CD4-positive, alpha-beta T cell treated with Interleukin-1 beta for 1 hour (primary cell): ENCODE data around the gene FERMT3.

ENCODE experiments used
- DNase-seq, 2 donors: peaks; one replicate each; pipeline ENCODE4 v3.0.0-alpha.2; 2020 to 2022

The FERMT3 gene

GRCh38 chr11:64186492-64187165 is 19.9 kb upstream of the FERMT3 start:
- DNase-seq: peak in 1 of 2 donors; percentile 44

GRCh38 chr11:64192434-64192833 is 14.1 kb upstream of the FERMT3 start:
- DNase-seq: no peak

- no peak for DNase-seq
These were observed 9.9 kb upstream of the FERMT3 start for GRCh38 chr11:64196626-64197025.

GRCh38 chr11:64198511-64198910 is 8.0 kb upstream of the FERMT3 start:
- DNase-seq: no peak

GRCh38 chr11:64201543-64201942 is 5.0 kb upstream of the FERMT3 start:
- no peak for DNase-seq

- no peak for DNase-seq
These were observed 3.5 kb upstream of the FERMT3 start for GRCh38 chr11:64202992-64203391.

- no peak for DNase-seq
These were observed 3.0 kb upstream of the FERMT3 start for GRCh38 chr11:64203421-64204079.

GRCh38 chr11:64204080-64204440 is 2.5 kb upstream of the FERMT3 start:
- DNase-seq: no peak

GRCh38 chr11:64204464-64204989 is 2.0 kb upstream of the FERMT3 start:
- DNase-seq: peak; percentile 87 to 89

- peak; percentile 77 to 82 for DNase-seq
These were observed 950 bp downstream of the FERMT3 start for GRCh38 chr11:64207256-64208085.

GRCh38 chr11:64208086-64208795 is 1.7 kb downstream of the FERMT3 start:
- no peak for DNase-seq

GRCh38 chr11:64208796-64209562 is 2.5 kb downstream of the FERMT3 start:
- no peak for DNase-seq

GRCh38 chr11:64209563-64209843 is 3.0 kb downstream of the FERMT3 start:
- no peak for DNase-seq

GRCh38 chr11:64210301-64211020 is 3.9 kb downstream of the FERMT3 start:
- no peak for DNase-seq

GRCh38 chr11:64211181-64211872 is 4.8 kb downstream of the FERMT3 start:
- no peak for DNase-seq

- DNase-seq: no peak
These were observed 10.4 kb downstream of the FERMT3 start for GRCh38 chr11:64216879-64217278.

GRCh38 chr11:64218628-64219353 is 12.3 kb downstream of the FERMT3 start:
- no peak for DNase-seq

GRCh38 chr11:64219354-64219684 is 12.8 kb downstream of the FERMT3 start:
- DNase-seq: no peak

GRCh38 chr11:64219755-64220154 is 13.2 kb downstream of the FERMT3 start:
- DNase-seq: no peak

- no peak for DNase-seq
These were observed 13.8 kb downstream of the FERMT3 start for GRCh38 chr11:64220271-64220670.

- DNase-seq: no peak
These were observed 14.3 kb downstream of the FERMT3 start for GRCh38 chr11:64220798-64221197.
